ENCODE results near the gene HMGXB3.

- no peak for TF ChIP-seq CTCF (IDR thresholded peaks at IDR 0.05 in 4 of 5, conservative IDR thresholded peaks at IDR 0.05 in 1 of 5)
- no peak for TF ChIP-seq POLR2A (IDR thresholded peaks at IDR 0.05)
Observed at GRCh38 chr5:149996205-149996890, 4.2 kb upstream of the HMGXB3 start.
